Measurements from ENCODE around the gene HIGD1C. TPM values are rescaled to one million over a fixed set of nuclear protein-coding genes. Genes with fewer than 3 reads are reported as not detected.

HIGD1C gene
- total RNA-seq, 1 donor from 2014 or later, result not detected

DNA sequence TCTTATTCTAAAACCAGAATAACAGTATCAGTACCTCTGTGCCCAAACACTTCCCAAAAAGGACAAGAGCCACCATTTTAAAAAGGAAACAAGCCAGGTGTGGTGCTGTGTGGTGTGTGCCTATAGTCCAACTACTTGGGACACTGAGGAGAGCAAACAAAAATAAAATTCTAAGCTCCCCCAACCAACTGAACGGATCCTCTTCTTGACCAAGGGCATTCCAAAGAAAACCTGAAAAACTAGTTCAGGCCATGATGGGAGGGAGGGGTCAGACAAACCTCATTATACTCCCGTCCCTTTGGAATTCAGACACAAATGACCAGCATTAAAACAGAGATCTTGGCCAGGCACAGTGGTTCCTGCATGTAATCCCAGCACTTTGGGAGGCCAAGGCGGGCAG, 53.3 kb downstream of the HIGD1C start:
- ATAC-seq (peak; percentile 77 to 80), DNase-seq (no peak)

GRCh38 chr12:51008329-51009055, 56.1 kb downstream of the HIGD1C start:
- Histone ChIP-seq H3K4me3 (peak overlapping the region; percentile 30), H3K36me3 (peaks cover 42% of the 10 kb centered on the region), H3K4me1 (peaks cover 62% of the 10 kb centered on the region), H3K9me3 (no peaks in the 10 kb centered on the region), H3K27me3 (ENCODE audit: low read depth) (no peaks in the 10 kb centered on the region), H3K27ac (peak overlapping the region; percentile 28)
- intact Hi-C loops (cut with DNase I), result no loop called here
- ATAC-seq, result no peak
- TF ChIP-seq, protein P1, sequence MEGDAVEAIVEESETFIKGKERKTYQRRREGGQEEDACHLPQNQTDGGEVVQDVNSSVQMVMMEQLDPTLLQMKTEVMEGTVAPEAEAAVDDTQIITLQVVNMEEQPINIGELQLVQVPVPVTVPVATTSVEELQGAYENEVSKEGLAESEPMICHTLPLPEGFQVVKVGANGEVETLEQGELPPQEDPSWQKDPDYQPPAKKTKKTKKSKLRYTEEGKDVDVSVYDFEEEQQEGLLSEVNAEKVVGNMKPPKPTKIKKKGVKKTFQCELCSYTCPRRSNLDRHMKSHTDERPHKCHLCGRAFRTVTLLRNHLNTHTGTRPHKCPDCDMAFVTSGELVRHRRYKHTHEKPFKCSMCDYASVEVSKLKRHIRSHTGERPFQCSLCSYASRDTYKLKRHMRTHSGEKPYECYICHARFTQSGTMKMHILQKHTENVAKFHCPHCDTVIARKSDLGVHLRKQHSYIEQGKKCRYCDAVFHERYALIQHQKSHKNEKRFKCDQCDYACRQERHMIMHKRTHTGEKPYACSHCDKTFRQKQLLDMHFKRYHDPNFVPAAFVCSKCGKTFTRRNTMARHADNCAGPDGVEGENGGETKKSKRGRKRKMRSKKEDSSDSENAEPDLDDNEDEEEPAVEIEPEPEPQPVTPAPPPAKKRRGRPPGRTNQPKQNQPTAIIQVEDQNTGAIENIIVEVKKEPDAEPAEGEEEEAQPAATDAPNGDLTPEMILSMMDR (IDR thresholded peaks at IDR 0.05), result no peak
- no peak for DNase-seq

More for the DNA sequence above, 53.3 kb downstream of the HIGD1C start:
- Histone ChIP-seq H3K4me3 (no peak overlapping the region), H3K36me3 (peaks cover 69% of the 10 kb centered on the region), H3K27ac (peak overlapping the region; percentile 32), H3K9me3 (no peaks in the 10 kb centered on the region), H3K4me1 (peaks cover 34% of the 10 kb centered on the region), H3K27me3 (ENCODE audit: low read depth) (no peaks in the 10 kb centered on the region)
- TF ChIP-seq, protein P1 (IDR thresholded peaks at IDR 0.05), result no peak
- intact Hi-C loops (cut with DNase I), result no loop called here

DNA sequence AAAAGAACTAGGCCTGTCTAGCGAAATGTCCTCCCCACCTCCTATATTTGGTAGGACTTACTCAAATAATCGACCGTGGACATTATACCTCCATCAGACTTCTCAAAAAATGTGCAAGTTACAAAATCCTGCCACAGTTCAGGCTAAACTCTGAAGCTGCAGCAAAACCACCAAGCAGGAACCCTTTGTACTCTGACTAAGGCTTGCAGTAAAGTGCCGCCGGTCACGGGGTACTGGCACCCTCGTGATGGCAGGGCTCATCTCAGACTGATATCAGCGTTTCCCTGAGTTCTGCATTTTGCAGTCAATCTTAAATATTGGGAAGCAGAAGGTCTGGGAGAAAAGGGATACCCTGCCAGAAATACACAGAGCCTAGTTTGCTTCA, 56.7 kb downstream of the HIGD1C start:
- Histone ChIP-seq H3K4me1 (peaks cover 68% of the 10 kb centered on the region), H3K36me3 (peaks cover 38% of the 10 kb centered on the region), H3K4me3 (peak overlapping the region; percentile 30), H3K9me3 (no peaks in the 10 kb centered on the region), H3K27me3 (ENCODE audit: low read depth) (no peaks in the 10 kb centered on the region), H3K27ac (peak overlapping the region; percentile 28)
- TF ChIP-seq, protein P1 (IDR thresholded peaks at IDR 0.05), result no peak
- intact Hi-C loops (cut with DNase I), result no loop called here
- ATAC-seq (peak; percentile 79 to 90), DNase-seq (peak; percentile 85)

DNA sequence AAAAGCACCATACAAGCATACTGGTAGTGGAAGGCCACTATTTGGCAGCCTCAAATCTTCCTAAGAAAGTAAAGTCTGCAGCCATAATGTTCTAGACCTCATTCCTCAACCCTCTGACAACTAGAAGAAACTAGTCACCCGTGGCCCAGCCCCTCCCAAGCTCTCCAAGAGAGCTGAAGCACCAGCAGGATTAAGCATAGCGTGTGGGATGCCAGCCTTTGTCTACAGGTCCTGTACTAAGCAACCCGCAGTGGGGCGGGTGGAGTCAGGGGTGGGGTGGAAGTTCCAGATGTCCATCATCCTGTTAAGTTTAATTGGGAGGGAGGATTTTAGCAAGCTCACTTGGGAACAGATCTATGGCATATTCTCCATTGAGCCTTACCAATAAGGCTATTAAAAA, 59.6 kb downstream of the HIGD1C start:
- Histone ChIP-seq H3K4me3 (no peak overlapping the region), H3K36me3 (peaks cover 10% of the 10 kb centered on the region), H3K9me3 (no peaks in the 10 kb centered on the region), H3K4me1 (peaks cover 54% of the 10 kb centered on the region), H3K27me3 (ENCODE audit: low read depth) (no peaks in the 10 kb centered on the region), H3K27ac (no peak overlapping the region)
- peak; percentile 61 to 73 for ATAC-seq
- intact Hi-C loops (cut with DNase I), result no loop called here
- DNase-seq, result peak; percentile 55
- TF ChIP-seq, protein P1 (IDR thresholded peaks at IDR 0.05), result no peak

DNA sequence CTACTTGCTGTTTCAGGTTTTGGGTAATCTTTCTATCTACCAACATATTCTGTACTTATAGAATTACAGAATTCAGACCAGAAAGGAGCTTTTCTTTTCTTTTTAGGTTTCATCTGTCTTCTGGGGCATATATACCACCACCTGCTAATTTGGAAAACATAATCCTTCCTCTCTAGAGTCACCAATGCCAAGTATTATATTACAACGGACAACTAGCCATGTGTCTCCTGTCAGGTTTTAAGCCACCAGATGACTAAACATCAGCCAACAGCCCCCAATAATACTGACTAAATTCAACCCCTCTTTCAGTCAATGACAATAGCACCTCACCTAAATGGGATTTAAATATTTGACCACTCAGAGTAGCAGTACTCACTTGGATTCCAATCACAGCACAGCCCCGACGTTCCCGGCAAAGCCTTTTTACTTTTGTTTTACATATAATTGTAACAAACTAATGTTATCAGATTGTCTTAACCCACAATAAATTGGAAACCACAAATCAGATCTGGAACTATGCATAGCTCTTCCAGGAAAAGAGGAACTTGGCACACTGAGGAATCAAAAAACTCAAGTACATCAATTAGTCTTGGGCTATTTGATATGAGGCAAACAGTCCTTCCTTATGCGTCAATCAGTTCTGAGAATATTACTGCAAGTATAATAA, 60.4 kb downstream of the HIGD1C start:
- no peaks in the 10 kb centered on the region for H3K27me3 ChIP-seq (ENCODE audit: low read depth)
- ATAC-seq (peak; percentile 50 to 75), DNase-seq (no peak)
- peaks cover 61% of the 10 kb centered on the region for H3K4me1 ChIP-seq
- H3K27ac ChIP-seq, result no peak overlapping the region
- no peaks in the 10 kb centered on the region for H3K9me3 ChIP-seq
- H3K4me3 ChIP-seq, result peak overlapping the region; percentile 2
- intact Hi-C loops (cut with DNase I), result no loop called here
- TF ChIP-seq, protein P1 (IDR thresholded peaks at IDR 0.05), result no peak
- peaks cover 3% of the 10 kb centered on the region for H3K36me3 ChIP-seq

All from lower lobe of right lung (tissue), 2 donors.